ENCODE measurements around the gene NFIX.

NFIX gene

DNA sequence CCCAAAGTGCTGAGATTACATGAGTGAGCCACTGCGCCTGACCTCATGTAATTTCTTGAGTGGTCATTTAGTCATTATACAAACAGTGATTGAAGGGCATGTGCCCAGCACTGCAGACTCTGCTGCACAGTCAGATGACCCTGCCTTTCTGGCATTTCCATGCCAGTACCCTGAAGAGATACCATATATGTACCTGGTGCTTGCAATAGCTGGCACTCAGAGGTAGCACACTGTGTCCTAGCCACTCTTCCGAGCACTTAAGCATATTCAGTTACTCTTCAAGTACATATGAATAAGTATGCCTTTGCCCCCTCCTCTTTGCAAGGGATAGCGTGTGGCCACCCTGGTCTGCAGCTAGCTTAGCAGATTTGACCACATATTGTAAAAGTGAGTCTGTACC is 139.4 kb downstream of the NFIX start:
- no peak for DNase-seq

DNA sequence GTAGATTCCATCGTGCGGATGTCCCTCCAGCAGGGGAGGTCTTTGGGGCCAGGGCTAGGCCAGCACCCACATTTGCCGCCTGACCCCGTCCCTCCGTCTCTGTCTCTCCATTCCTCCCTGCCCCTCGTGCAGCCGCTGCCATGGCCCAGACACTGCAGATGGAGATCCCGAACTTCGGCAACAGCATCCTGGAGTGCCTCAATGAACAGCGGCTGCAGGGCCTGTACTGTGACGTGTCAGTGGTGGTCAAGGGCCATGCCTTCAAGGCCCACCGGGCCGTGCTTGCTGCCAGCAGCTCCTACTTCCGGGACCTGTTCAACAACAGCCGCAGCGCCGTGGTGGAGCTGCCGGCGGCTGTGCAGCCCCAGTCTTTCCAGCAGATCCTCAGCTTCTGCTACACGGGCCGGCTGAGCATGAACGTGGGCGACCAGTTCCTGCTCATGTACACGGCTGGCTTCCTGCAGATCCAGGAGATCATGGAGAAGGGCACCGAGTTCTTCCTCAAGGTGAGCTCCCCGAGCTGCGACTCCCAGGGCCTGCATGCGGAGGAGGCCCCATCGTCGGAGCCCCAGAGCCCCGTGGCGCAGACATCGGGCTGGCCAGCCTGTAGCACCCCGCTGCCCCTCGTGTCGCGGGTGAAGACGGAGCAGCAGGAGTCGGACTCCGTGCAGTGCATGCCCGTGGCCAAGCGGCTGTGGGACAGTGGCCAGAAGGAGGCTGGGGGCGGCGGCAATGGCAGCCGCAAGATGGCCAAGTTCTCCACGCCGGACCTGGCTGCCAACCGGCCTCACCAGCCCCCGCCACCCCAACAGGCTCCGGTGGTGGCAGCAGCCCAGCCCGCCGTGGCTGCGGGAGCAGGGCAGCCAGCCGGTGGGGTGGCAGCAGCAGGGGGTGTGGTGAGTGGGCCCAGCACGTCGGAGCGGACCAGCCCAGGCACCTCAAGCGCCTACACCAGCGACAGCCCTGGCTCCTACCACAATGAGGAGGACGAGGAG is 140.1 kb downstream of the NFIX start:
- no peak for DNase-seq

DNA sequence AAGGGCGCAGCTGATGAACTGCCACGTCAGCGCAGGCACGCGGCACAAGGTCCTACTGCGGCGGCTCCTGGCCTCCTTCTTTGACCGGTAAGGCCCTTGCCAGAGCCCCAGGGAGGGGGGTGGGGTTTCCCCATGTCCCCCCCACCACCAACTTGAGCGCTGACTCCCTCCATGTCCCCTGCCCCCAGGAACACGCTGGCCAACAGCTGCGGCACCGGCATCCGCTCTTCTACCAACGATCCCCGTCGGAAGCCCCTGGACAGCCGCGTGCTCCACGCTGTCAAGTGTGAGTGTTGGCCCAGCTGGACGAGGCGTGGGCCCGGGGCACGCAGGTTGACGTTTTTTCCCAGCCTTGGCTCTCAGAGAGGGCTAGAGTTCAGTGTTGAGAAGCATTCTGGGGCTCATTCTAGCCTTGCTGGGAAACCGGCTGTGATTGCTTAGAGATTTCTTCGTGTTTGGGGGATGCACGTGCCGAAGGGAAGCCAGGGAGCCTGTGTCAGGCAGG is 142.1 kb downstream of the NFIX start:
- DNase-seq, result no peak

DNA sequence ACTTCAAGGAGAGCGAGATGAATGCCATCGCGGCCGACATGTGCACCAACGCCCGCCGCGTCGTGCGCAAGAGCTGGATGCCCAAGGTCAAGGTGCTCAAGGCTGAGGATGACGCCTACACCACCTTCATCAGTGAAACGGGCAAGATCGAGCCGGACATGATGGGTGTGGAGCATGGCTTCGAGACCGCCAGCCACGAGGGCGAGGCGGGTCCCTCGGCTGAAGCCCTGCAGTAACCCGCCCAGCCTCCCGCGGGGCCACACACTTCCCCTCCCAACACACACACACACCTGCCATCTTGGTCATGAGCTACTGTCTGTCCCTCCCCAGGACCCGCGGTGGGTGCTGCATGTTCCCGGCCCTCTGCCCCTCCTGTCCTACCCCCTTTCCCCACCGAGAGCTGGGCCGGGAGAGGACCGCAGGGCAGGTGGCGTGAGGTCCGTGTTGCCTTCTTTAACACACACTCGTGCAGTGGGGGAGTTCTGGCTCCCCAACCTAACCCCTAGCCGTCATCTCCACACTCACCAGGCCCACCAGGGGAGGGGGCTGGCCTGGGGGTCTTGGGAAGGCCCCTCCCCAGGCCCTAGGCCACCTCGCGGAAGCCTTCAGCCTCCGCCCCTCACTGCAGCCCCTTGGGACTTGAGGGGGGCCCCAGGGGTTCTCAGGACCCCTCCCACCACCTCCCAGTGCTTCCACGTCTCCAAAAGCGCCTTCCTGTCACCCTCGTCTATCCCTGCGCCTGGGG is 143.1 kb downstream of the NFIX start:
- no peak for DNase-seq

DNA sequence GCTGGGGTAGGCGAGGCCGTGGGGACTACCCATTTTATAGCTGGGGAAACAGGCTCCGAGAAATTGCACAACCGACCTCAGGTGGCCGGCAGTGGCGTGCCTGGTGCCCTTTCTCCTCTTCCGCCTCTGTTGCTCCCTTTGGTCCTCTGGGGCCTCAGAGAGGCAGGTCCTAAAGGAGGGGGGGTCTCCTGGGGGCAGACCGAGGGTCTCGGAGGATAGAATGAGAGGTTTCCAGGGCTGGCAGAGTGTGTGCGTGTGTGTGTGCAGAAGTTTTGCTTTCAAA is 143.6 kb downstream of the NFIX start:
- no peak for DNase-seq

DNA sequence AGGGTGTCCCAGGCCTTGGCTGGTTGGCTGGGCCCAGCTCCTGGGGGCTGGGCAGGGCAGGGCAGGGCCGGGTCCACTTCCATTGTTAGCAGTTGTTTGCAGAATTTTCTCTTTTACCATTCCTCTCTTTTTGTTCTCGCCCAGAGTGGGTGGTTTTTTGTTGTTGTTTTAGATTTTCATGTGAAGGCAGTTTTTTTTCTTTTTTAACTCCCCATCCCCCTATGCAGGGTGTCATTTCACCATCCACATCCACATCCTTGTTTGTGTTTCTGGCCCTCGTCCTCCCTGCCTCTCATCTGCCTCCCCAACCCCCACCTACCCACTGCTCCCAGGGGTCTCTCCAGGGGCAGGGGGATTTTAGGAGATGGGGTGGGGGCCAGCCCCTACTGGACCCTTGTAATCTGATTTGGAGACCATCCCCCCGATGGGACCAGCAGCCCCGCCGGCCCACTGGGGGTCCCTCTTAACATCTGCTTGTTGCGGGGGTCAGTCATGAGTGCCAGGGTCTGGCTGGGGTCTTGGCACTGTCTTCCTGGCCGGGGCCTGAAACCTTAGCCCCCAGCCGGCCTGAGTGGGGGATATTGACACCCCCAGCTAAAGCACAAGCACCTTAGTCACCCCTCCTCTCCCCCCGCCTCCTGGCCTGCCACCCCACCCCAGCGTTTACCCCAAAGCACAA is 144.5 kb downstream of the NFIX start:
- no peak for DNase-seq

DNA sequence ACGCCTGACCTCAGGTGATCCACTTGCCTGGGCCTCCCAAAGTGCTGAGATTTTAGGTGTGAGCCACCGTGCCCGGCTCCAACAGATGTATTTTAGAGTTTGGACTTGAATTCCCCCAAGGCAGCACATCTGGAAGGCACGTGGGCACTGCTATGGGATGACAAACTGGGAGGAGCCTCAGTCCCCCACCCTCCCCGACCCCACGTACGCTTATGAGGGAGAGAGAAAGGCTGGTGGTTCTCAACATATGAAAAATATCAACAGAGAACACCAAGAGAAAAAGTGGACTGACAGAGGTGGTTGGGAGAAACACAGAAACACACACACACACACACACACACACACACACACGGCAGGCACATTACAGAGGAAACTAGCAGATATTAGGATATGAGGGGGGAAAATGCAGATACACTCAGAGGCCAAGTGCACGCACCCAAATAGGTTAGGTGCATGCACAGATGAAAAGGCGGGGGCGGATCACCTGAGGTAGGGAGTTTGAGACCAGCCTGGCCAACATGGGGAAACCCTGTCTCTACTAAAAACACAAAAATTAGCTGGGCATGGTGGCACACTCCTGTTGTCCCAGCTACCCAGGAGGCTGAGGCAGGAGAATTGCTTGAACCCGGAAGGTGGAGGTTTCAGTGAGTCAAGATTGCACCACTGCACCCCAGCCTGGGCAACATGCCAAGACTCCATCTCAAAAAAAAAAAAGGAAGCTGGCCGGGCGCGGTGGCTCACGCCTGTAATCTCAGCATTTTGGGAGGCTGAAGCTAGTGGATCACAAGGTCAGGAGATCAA is 151.7 kb downstream of the NFIX start:
- no peak for DNase-seq
